ENCODE results near the gene DGCR2. TPM values are rescaled to one million over a fixed set of nuclear protein-coding genes. Genes with fewer than 3 reads are reported as not detected.

Gene DGCR2
- total and polyA plus RNA-seq, 3 experiments from 2014 or later, result 26.9 to 51.7 (median 28.4) TPM

DNA sequence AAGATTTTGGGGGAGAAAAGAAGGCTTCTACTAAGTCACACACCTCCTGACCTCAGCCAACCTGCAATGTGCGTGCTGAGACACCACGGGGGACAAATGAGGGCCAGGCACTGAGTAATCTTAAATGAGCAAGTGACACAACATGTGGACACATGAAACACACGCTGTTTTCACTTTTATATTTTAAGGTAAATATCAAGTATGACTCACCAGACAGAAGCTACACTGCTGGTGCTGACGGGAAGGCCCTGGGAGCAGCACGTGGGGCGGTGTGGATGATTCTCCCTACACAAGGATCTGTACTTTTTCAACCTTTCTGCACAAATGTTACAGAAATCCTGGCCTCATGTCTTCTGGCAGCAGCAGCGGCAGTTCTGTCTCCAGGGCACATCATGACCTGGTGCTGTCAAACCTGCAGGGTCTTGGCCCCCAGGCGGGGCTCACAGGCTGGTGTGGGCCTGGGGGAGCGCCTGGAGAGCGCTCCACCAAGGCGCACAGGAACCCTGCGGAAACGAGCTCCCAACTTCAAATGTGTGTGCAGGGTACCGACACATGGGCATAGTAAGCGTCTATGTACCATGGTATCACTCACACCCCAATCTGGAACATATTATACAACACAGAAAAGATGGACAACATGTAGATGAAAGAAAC, 61.7 kb downstream of the DGCR2 start:
- H3K4me3 Mint-ChIP-seq, result no peak overlapping the region
- H3K27me3 ChIP-seq (ENCODE audit: insufficient read depth, low read length, poor library complexity, severe bottlenecking), result no peaks in the 10 kb centered on the region
- no peak overlapping the region for H3K4me3 ChIP-seq (ENCODE audit: low read length)
- no peaks in the 10 kb centered on the region for H3K27me3 Mint-ChIP-seq
- POLR2A ChIA-PET, result no interaction called here
- peaks cover 0 to 97% (median 15%) of the 10 kb centered on the region in 3 donors for H3K36me3 Mint-ChIP-seq
- peaks cover 54% of the 10 kb centered on the region for H3K36me3 ChIP-seq (ENCODE audit: insufficient read depth, low read length)
- no peaks in the 10 kb centered on the region for H3K9me3 ChIP-seq (ENCODE audit: low read length)
- no peaks in the 10 kb centered on the region for H3K4me1 ChIP-seq (ENCODE audit: insufficient read depth, low read length)
- H3K27ac Mint-ChIP-seq, result peak overlapping the region in 1 of 8 donors; percentile 77
- DNase-seq, result no peak
- H3K9me3 Mint-ChIP-seq, result no peaks in the 10 kb centered on the region
- CTCF ChIA-PET, result no interaction called here
- peaks cover 0 to 4% (median under 1%) of the 10 kb centered on the region in 3 donors for H3K4me1 Mint-ChIP-seq
- no peak overlapping the region for H3K27ac ChIP-seq (ENCODE audit: low read depth, low read length)

DNA sequence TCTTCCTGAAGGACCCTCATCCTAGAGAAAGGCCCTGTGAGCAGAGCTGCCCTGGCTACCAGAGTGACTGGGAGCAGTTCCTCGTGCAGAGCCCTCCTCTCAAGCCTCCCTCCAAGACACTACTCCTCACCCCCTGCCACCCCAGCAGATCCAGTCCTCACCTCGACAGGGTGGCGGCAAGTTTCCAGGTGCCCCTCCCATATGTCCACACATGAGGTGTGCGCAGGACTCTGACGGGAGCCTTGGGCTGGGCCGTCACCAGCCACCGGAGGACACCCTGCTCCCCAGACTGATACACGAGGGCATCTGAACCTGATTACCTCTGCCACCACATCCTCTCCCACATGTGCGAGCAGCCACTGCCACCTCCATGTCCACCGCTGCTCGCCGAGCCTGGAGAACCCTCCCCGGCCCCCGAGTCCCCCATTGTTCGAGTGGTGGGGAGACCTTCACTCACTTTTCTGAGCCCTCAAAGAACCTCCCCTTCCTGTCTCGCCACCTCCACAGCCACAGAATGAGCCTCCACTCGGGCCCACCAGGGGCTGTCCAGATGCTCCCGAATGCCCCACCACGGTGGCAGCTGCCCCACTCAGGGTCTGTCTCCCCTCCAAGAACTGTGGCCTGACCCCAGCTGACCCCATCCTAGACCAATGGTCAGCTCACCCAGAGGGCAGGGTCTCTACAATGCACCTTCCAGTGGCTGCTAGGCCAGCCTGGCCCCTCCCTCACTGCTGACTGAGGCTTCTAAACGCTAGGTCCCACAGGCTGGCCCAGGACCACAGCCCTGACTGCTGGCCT, 62.5 kb downstream of the DGCR2 start:
- Histone ChIP-seq H3K4me1 (ENCODE audit: insufficient read depth, low read length) (no peaks in the 10 kb centered on the region), H3K27ac (ENCODE audit: low read depth, low read length) (no peak overlapping the region), H3K9me3 (ENCODE audit: low read length) (no peaks in the 10 kb centered on the region), H3K27me3 (ENCODE audit: insufficient read depth, low read length, poor library complexity, severe bottlenecking) (no peaks in the 10 kb centered on the region), H3K4me3 (ENCODE audit: low read length) (no peak overlapping the region), H3K36me3 (ENCODE audit: insufficient read depth, low read length) (peaks cover 46% of the 10 kb centered on the region)
- DNase-seq, result no peak
- ChIA-PET CTCF (no interaction called here), POLR2A (no interaction called here)
- Mint-ChIP-seq H3K27ac (peak overlapping the region in 1 of 8 donors; percentile 63), H3K36me3 (peaks cover 0 to 92% (median 10%) of the 10 kb centered on the region in 3 donors), H3K4me3 (no peak overlapping the region), H3K9me3 (no peaks in the 10 kb centered on the region), H3K27me3 (no peaks in the 10 kb centered on the region), H3K4me1 (peaks cover under 1 to 5% (median 2%) of the 10 kb centered on the region in 3 donors)

DNA sequence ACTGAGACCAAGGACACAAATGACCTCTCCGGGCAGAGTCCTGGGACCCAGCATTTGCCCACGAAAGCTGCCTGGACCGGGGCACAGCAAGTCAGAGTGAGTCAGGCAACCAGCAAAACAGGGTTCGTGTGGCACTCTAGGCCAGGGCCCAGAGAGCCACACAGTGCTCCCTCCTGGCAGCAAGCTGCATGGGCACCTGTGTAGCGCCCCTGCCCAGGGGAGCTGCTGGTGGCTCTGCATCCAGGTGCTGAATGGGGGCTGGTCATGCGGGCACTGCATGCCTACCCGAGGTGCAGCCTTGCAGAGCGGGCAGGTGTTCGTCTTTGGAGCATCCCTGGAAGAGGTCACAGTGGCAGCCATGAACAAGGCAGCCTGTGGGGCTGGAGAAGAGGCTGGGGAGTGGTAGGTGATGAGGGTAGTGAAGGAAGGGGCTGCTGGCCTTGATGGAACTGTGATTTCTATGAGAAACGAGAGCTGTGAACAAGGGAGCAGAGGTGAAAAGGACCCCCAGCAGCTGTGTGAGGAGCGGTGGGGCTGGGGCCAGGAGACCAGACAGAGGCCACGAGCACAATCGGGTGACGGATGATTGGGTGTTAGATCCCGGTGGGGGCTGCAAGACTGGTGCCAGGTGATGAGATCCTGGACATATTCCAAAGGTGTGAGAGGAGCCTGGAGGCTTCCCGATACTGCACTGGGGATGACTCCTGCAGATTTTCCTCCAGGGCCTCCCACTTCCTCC, 63.3 kb downstream of the DGCR2 start:
- no peak overlapping the region for H3K4me3 ChIP-seq (ENCODE audit: low read length)
- Mint-ChIP-seq H3K27me3 (no peaks in the 10 kb centered on the region), H3K9me3 (no peaks in the 10 kb centered on the region), H3K27ac (peak overlapping the region in 1 of 8 donors; percentile 63), H3K4me1 (peaks cover 2 to 5% (median 3%) of the 10 kb centered on the region in 3 donors), H3K36me3 (peaks cover 0 to 91% (median 10%) of the 10 kb centered on the region in 3 donors), H3K4me3 (no peak overlapping the region)
- H3K9me3 ChIP-seq (ENCODE audit: low read length), result no peaks in the 10 kb centered on the region
- H3K27ac ChIP-seq (ENCODE audit: low read depth, low read length), result no peak overlapping the region
- no peaks in the 10 kb centered on the region for H3K4me1 ChIP-seq (ENCODE audit: insufficient read depth, low read length)
- ChIA-PET POLR2A (no interaction called here), CTCF (no interaction called here)
- no peaks in the 10 kb centered on the region for H3K27me3 ChIP-seq (ENCODE audit: insufficient read depth, low read length, poor library complexity, severe bottlenecking)
- peaks cover 38% of the 10 kb centered on the region for H3K36me3 ChIP-seq (ENCODE audit: insufficient read depth, low read length)
- DNase-seq, result no peak

DNA sequence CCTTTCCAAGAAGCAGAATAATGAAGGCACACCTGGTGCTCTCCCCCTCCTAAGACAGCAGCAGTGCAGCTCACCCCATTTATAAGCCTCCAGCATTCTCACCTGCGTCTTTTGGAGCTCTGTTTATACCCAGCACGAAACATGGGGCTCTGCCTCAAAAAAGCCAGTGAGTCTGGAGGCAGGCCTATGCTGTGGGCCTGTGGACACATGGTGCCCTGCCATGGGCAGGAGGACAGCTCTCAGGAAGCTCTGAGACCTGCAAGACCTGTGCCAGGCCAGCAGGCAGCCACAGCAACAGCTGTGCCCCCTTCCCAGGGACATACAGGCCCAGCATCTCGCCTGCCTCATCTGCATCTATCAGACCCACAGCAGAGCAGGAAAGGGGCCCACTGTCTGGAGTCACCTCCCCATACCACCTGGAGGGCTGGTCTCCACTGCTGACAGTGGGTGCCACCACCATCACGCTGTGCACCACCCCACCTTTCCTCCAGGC, 64.2 kb downstream of the DGCR2 start:
- no peak for DNase-seq
- Mint-ChIP-seq H3K27me3 (no peaks in the 10 kb centered on the region), H3K36me3 (peaks cover 0 to 92% (median 10%) of the 10 kb centered on the region in 3 donors), H3K4me3 (no peak overlapping the region), H3K9me3 (no peaks in the 10 kb centered on the region), H3K4me1 (peaks cover 2 to 9% (median 5%) of the 10 kb centered on the region in 3 donors), H3K27ac (peak overlapping the region in 2 of 8 donors; percentile 40 to 58)
- Histone ChIP-seq H3K27me3 (ENCODE audit: insufficient read depth, low read length, poor library complexity, severe bottlenecking) (no peaks in the 10 kb centered on the region), H3K4me3 (ENCODE audit: low read length) (no peak overlapping the region), H3K9me3 (ENCODE audit: low read length) (no peaks in the 10 kb centered on the region), H3K4me1 (ENCODE audit: insufficient read depth, low read length) (no peaks in the 10 kb centered on the region), H3K36me3 (ENCODE audit: insufficient read depth, low read length) (peaks cover 37% of the 10 kb centered on the region), H3K27ac (ENCODE audit: low read depth, low read length) (no peak overlapping the region)
- ChIA-PET POLR2A (no interaction called here), CTCF (no interaction called here)

DNA sequence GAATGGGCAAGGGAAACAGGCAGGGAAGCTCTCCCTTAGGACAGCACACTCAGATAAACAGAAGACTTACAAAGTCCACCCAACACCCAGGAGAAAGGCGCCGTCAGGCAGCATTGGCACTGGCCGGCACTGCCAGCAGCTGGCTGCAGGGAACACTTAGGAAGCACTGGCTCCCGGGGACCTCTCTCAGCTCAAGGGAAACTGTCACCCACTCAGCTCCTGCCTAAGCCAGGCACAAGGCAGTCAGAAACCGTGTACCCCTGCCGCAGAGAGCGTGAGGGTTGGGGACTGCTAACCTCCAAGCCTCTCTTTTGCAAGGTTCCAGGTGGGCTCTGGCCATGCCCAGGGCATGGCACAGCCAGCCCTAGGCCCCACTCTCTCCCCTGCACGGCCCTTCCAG, 64.7 kb downstream of the DGCR2 start:
- DNase-seq, result no peak
- Mint-ChIP-seq H3K27me3 (no peaks in the 10 kb centered on the region), H3K4me3 (no peak overlapping the region), H3K9me3 (no peaks in the 10 kb centered on the region), H3K27ac (peak overlapping the region in 3 of 8 donors; percentile 29 to 58 (median 32)), H3K36me3 (peaks cover 0 to 92% (median 10%) of the 10 kb centered on the region in 3 donors), H3K4me1 (peaks cover 2 to 9% (median 9%) of the 10 kb centered on the region in 3 donors)
- H3K4me1 ChIP-seq (ENCODE audit: insufficient read depth, low read length), result no peaks in the 10 kb centered on the region
- H3K9me3 ChIP-seq (ENCODE audit: low read length), result no peaks in the 10 kb centered on the region
- H3K36me3 ChIP-seq (ENCODE audit: insufficient read depth, low read length), result peaks cover 31% of the 10 kb centered on the region
- CTCF ChIA-PET, result interaction anchor here (1.4 kb wide), 1 partner anchor 8 kb away, joined by 3 read pairs; no protein-coding TSS in a partner anchor
- H3K4me3 ChIP-seq (ENCODE audit: low read length), result no peak overlapping the region
- no peaks in the 10 kb centered on the region for H3K27me3 ChIP-seq (ENCODE audit: insufficient read depth, low read length, poor library complexity, severe bottlenecking)
- H3K27ac ChIP-seq (ENCODE audit: low read depth, low read length), result no peak overlapping the region
- POLR2A ChIA-PET, result no interaction called here

DNA sequence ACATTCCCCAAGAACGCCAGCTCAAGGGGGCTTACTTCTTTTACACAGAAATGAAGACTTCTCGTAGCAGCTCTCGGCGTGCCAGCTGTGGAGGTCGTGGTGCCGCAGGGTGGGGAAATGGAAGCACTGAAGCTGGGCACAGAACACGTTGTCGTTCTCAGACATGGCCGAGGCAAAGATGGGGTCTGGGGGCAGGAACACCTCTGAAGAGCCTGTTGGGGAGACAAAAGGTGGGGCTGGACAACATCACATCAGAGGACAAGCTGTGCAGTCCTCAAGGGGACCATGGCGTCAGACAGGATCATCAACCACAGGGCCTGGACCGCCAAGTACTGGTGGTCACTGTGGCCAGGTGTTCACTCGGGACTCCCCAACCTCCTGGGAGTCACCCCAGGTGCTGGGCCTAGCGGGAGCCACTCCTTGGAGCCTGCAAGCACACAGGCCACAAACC, 65.2 kb downstream of the DGCR2 start:
- DNase-seq, result no peak
- H3K27me3 Mint-ChIP-seq, result no peaks in the 10 kb centered on the region
- no peaks in the 10 kb centered on the region for H3K9me3 Mint-ChIP-seq
- ChIA-PET POLR2A (no interaction called here), CTCF (interaction anchor here (1.4 kb wide), 1 partner anchor 9 kb away, joined by 3 read pairs; no protein-coding TSS in a partner anchor)
- H3K4me1 ChIP-seq (ENCODE audit: insufficient read depth, low read length), result no peaks in the 10 kb centered on the region
- H3K27ac Mint-ChIP-seq, result peak overlapping the region in 2 of 8 donors; percentile 32 to 57
- H3K4me3 Mint-ChIP-seq, result no peak overlapping the region
- H3K36me3 Mint-ChIP-seq, result peaks cover 0 to 92% (median 9%) of the 10 kb centered on the region in 3 donors
- peaks cover 30% of the 10 kb centered on the region for H3K36me3 ChIP-seq (ENCODE audit: insufficient read depth, low read length)
- no peak overlapping the region for H3K27ac ChIP-seq (ENCODE audit: low read depth, low read length)
- H3K4me1 Mint-ChIP-seq, result peaks cover 2 to 9% (median 9%) of the 10 kb centered on the region in 3 donors
- H3K4me3 ChIP-seq (ENCODE audit: low read length), result no peak overlapping the region
- no peaks in the 10 kb centered on the region for H3K9me3 ChIP-seq (ENCODE audit: low read length)
- H3K27me3 ChIP-seq (ENCODE audit: insufficient read depth, low read length, poor library complexity, severe bottlenecking), result no peaks in the 10 kb centered on the region

DNA sequence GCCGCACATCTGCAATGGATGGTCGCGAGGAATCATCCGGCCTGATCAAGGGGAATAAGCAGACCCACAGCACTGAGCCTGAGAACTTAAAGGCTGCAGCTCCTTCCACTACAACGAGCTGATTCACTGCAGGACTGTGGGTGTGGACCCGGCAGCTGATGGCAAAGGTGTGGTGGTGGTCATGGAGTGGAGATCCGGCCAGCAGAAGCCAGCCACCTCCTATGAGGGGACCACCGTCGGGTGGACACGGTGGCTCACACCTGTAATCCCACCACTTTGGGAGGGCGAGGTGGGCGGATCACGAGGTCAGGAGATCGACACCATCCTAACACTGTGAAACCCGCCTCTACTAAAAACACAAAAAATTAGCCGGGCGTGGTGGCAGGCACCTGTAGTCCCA, 66.4 kb downstream of the DGCR2 start:
- H3K4me3 ChIP-seq (ENCODE audit: low read length), result no peak overlapping the region
- H3K27me3 ChIP-seq (ENCODE audit: insufficient read depth, low read length, poor library complexity, severe bottlenecking), result no peaks in the 10 kb centered on the region
- H3K27ac ChIP-seq (ENCODE audit: low read depth, low read length), result no peak overlapping the region
- POLR2A ChIA-PET, result no interaction called here
- Mint-ChIP-seq H3K36me3 (peaks cover 0 to 90% (median 7%) of the 10 kb centered on the region in 3 donors), H3K9me3 (no peaks in the 10 kb centered on the region), H3K27me3 (no peaks in the 10 kb centered on the region), H3K27ac (peak overlapping the region in 1 of 8 donors; percentile 75), H3K4me1 (peaks cover 2 to 17% (median 13%) of the 10 kb centered on the region in 3 donors), H3K4me3 (no peak overlapping the region)
- DNase-seq, result no peak
- CTCF ChIA-PET, result no interaction called here
- H3K9me3 ChIP-seq (ENCODE audit: low read length), result no peaks in the 10 kb centered on the region
- H3K36me3 ChIP-seq (ENCODE audit: insufficient read depth, low read length), result peaks cover 30% of the 10 kb centered on the region
- H3K4me1 ChIP-seq (ENCODE audit: insufficient read depth, low read length), result no peaks in the 10 kb centered on the region
